GM18505 (cell line): ENCODE data around the gene CACNB4.

Experiments used
- ATAC-seq: cut with Tn5 transposase; IDR thresholded peaks from one replicate; pipeline ENCODE4 v1.9.1; 2021; ENCODE audit not compliant: unreplicated experiment
- POLR2A ChIP-seq: IDR thresholded peaks from 4 replicates; pipeline ENCODE4 v1.6.1; 2011; ENCODE audit warnings: borderline replicate concordance; ENCODE audit not compliant: insufficient read depth, insufficient read length; ENCODE audit errors: extremely low read depth

CACNB4 gene

DNA sequence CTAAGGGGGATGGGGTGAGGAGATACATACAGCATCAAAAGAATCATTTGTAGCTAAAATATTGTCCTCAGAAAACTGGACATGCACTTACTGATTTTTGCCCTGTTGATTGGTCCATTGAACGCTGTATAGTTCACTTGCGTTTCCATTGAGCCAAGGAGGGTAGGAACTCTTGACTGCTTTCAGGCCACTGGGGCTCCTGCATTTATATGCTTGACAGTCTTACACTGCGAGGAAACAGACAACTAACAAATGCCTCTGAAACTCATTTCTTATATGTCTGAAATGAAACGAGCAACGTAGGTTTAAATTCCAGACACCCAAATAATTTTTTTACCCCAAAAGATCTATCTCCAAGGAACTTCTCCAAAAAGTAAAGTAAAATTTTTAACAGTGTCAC lies 312.8 kb downstream of the CACNB4 start:
- TF ChIP-seq POLR2A = no peak
- no peak for ATAC-seq

DNA sequence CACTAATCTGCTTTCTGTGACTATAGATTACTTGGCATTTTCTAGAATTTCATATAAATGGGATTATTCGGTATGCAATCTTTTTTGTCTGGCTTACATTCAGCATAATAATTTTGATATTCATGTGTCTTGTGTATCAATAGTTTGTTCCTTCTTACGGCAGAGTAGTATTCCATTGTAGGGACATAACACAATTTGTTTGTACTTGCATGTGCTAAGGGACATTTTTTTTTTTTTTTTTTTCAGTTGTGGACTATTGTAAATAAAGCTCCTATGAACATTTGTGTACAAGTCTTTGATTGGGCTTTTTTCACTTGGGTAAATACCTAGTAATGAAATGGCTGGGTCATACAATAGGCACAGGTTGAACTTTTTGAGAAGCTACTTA lies 315.7 kb downstream of the CACNB4 start:
- ATAC-seq = no peak
- TF ChIP-seq POLR2A = no peak
